Right lobe of liver (tissue), 6 donors: ENCODE data around the gene ZNF740. TPM values are rescaled to one million over a fixed set of nuclear protein-coding genes. Genes with fewer than 3 reads are reported as not detected.

Experiments
- ATAC-seq, 4 donors: fragments of 200-7000 bp; cut with Tn5 transposase; one replicate each; pipeline ENCODE4 v1.9.1; 2020; ENCODE audit warnings: mild to moderate bottlenecking in 4 of 4, moderate library complexity in 4 of 4
- DNase-seq, 3 donors: peaks; one replicate each; pipeline ENCODE4 v3.0.0-alpha.2; 2020
- H3K27ac ChIP-seq, 3 donors: fragments of 200-600 bp; one replicate each; pipeline ENCODE4 v1.8.0; 2022
- H3K27me3 ChIP-seq, 2 donors: fragments of 200-600 bp; one replicate each; pipeline ENCODE4 v1.8.0; 2022
- H3K36me3 ChIP-seq, 4 donors: fragments of 200-600 bp; sonication (generic) in 1 of 4; one replicate each; pipeline versions ENCODE4 v1.5.1 to v1.8.0; 2017 to 2022; ENCODE audit warnings: control low read depth in 1 of 4
- H3K4me1 ChIP-seq, 4 donors: fragments of 200-600 bp; sonication (generic) in 1 of 4; one replicate each; pipeline versions ENCODE4 v1.5.1 to v1.8.0; 2017 to 2022; ENCODE audit warnings: control low read depth in 1 of 4
- H3K4me3 ChIP-seq, 3 donors: fragments of 200-600 bp; one replicate each; pipeline ENCODE4 v1.8.0; 2022
- H3K9me3 ChIP-seq, 4 donors: fragments of 200-600 bp; sonication (generic) in 1 of 4; one replicate each; pipeline versions ENCODE4 v1.5.1 to v1.8.0; 2017 to 2022; ENCODE audit warnings: control low read depth in 1 of 4
- POLR2A ChIP-seq: fragments of 450-650 bp; IDR thresholded peaks from one replicate; pipeline ENCODE4 v1.6.1; 2017; ENCODE audit warnings: antibody characterized with exemption, mild to moderate bottlenecking
- WGBS: methylation state at CpG from one replicate; pipeline ENCODE4 v1.1.6; 2018; ENCODE audit warnings: low coverage, low lambda C conversion rate; ENCODE audit not compliant: insufficient coverage; ENCODE audit errors: missing lambda C conversion rate; 5-methylcytosine and 5-hydroxymethylcytosine counted together
- intact Hi-C, 2 donors: fragments of 100-400 bp; cut with DNase I; formaldehyde crosslinking; loops; one replicate each; pipeline versions ENCODE4 v1.11.2 to v1.14.1; 2022
- total RNA-seq, 6 experiments: library from RNA; depleted of rRNA in 2 of 6; stranded (reverse); fragments of >200 nt in 2 of 6; fragmentation: NEBNext Ultra II Directional in 3 of 6; extraction: Animal tissue kit (Norgen Biotek cat#: 25700) in 3 of 6; gene quantifications; one replicate each; pipeline versions ENCODE4 v1.1.0 to v1.2.4, GENCODE V29; 2016 to 2023
- TF ChIP-seq, protein P1 (sequence below), 4 donors: fragments of 200-600 bp in 3 of 4; fragments of 450-650 bp in 1 of 4; IDR thresholded peaks; one replicate each; pipeline versions ENCODE4 v1.5.1 to v1.8.0; 2016 to 2022; ENCODE audit warnings: antibody characterized with exemption in 4 of 4, mild to moderate bottlenecking in 2 of 4
- donor health status: DM: no; HTN: yes; CAD: no.
- donor health status: DM: no; HTN: no; CAD: no.
- donor health status: DM: no; HTN: no; CAD: no.
- donor health status: DM: no; HTN: yes; CAD: no.
- donor health status: DM: no; HTN: yes; CAD: no.

The ZNF740 gene
- total RNA-seq, 6 experiments from 2014 or later: 5.5 to 24.4 (median 19.2) TPM

DNA sequence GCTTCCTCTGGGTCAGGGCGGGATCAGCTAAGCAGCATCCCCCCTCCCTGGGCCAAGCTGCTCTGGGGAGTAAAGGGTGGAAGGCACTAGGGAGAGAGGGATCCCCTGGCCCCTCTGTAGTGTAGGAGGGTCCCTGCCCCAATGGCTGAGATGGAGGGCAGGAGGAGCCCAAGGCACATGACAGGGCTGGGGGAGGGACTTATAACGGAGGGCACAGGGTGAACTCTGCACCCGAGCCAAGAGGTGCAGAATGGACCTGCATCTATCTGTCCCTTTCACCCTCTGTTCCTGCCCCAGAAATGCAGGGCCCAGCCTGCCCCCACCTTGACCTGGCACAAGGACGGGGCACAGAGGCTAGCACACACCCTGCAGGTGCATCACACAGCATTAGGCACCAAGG lies 30.3 kb downstream of the ZNF740 start:
- Histone ChIP-seq H3K9me3 (no peaks in the 10 kb centered on the region), H3K4me1 (peaks cover 0 to 2% (median 0%) of the 10 kb centered on the region in 4 donors), H3K36me3 (no peaks in the 10 kb centered on the region), H3K27me3 (no peaks in the 10 kb centered on the region), H3K27ac (no peak overlapping the region), H3K4me3 (no peak overlapping the region)
- ATAC-seq (no peak), DNase-seq (no peak)
- TF ChIP-seq POLR2A: no peak
- TF ChIP-seq, protein P1, sequence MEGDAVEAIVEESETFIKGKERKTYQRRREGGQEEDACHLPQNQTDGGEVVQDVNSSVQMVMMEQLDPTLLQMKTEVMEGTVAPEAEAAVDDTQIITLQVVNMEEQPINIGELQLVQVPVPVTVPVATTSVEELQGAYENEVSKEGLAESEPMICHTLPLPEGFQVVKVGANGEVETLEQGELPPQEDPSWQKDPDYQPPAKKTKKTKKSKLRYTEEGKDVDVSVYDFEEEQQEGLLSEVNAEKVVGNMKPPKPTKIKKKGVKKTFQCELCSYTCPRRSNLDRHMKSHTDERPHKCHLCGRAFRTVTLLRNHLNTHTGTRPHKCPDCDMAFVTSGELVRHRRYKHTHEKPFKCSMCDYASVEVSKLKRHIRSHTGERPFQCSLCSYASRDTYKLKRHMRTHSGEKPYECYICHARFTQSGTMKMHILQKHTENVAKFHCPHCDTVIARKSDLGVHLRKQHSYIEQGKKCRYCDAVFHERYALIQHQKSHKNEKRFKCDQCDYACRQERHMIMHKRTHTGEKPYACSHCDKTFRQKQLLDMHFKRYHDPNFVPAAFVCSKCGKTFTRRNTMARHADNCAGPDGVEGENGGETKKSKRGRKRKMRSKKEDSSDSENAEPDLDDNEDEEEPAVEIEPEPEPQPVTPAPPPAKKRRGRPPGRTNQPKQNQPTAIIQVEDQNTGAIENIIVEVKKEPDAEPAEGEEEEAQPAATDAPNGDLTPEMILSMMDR (IDR thresholded peaks at IDR 0.05): no peak
- intact Hi-C loops: loop anchor here (5.0 kb wide), 1 partner anchor 76 kb away; no protein-coding TSS in a partner anchor
- WGBS: no CpG with 5 or more reads among the region's 4 CpGs

DNA sequence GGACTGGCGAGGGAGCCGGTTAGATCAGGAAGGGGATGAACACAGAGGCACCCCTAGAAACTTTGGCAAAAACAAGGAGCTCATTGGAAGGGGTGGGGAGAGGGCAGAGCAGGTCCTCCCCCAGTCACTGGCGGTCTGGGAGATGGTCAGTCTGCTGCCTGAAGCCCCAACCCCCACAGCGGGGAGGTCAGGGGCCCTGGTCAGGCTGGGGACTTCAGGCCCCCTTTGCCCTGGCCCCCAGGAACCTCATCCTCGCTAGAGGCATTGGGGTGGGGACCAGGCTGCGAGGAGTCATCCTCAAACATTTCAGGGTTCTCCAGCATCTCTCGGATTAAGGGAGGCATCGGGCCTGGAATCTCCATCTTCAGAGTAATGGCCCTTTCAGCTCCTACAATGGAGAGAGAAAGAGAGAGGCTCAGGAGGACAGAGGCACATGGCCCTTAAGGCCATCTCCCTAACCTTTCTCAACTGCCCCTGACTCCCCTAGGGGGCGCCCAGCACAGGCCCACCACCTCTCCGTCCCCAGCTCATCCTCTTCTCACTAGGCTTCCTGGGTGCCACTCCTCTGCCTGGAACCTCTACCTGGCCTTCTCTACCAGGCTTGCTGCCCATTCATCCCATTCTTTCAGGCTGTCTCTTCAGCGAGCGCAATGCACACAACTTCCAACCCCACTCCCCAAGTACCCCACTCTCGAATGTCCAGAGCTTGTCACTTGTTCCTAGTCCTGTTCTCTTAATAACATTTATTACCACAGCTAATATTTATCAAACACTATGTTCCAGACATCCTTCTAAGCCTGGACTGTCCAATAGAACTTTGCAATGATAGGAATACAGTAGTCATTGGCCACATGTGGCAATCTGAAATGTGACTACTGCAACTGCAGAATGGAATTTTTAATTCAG lies 31.2 kb downstream of the ZNF740 start:
- DNase-seq: no peak
- Histone ChIP-seq H3K27me3 (no peaks in the 10 kb centered on the region), H3K9me3 (no peaks in the 10 kb centered on the region), H3K4me1 (peaks cover 0 to 2% (median 0%) of the 10 kb centered on the region in 4 donors), H3K4me3 (no peak overlapping the region), H3K36me3 (no peaks in the 10 kb centered on the region), H3K27ac (no peak overlapping the region)
- intact Hi-C loops: loop anchor here (5.0 kb wide), 1 partner anchor 76 kb away; no protein-coding TSS in a partner anchor
- peak in 1 of 4 donors; percentile 19 for ATAC-seq
- TF ChIP-seq, protein P1 (IDR thresholded peaks at IDR 0.05): peak in 3 of 4 donors; percentile 20 to 21 (median 21)
- TF ChIP-seq POLR2A: no peak
- WGBS: 82% methylated on average over 3 of the region's 13 CpGs

DNA sequence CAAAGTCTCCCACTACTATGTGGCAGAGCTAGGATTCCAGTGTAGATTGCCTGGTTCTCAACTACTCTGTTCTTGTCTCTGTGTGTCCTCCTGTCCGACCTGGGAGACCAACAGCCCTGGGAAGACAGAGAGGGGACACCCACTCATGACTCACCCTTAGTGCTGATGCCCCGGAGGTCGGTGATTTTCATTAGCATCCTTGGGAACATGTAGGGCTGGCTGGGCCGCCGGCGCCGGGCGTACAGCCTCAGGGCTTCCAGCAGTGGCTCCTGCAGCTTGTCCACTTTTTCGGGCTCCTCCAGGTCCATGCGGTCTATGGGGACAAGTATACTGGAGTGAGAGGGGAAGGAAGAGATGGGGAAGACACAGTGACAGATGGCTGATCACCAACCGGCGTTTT lies 32.4 kb downstream of the ZNF740 start:
- no peaks in the 10 kb centered on the region for H3K36me3 ChIP-seq
- H3K27ac ChIP-seq: no peak overlapping the region
- TF ChIP-seq POLR2A: no peak
- TF ChIP-seq, protein P1 (IDR thresholded peaks at IDR 0.05): no peak
- no peaks in the 10 kb centered on the region for H3K9me3 ChIP-seq
- 30% methylated on average over 9 of the region's 12 CpGs for WGBS
- no peaks in the 10 kb centered on the region for H3K27me3 ChIP-seq
- intact Hi-C loops: loop anchor here (5.0 kb wide), 1 partner anchor 74 kb away; no protein-coding TSS in a partner anchor
- no peak overlapping the region for H3K4me3 ChIP-seq
- H3K4me1 ChIP-seq: peaks cover 0 to 5% (median under 1%) of the 10 kb centered on the region in 4 donors
- no peak for DNase-seq
- no peak for ATAC-seq

DNA sequence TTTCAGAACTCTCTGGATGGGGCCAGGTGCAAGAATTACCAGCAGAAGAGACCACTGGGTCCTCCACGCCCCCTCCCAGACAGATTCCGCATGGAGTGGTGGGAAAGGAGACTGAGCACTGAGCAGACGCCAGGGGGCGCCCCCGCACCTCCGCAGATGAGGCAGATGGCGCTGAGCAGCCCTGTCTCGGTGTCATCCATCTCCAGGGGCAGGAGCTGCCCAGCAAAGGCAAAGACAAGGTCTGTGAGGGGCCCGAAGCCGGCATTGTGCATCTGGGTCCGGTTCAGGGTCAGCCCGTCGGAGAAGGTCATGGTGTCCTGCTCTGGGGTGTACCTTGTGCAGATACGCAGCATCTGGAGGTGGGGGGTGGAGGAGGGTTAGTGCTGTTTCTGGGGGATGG lies 32.8 kb downstream of the ZNF740 start:
- H3K27ac ChIP-seq: no peak overlapping the region
- DNase-seq (peak; percentile 85 to 90 (median 87)), ATAC-seq (peak; percentile 87 to 88 (median 87))
- TF ChIP-seq POLR2A: no peak
- TF ChIP-seq, protein P1 (IDR thresholded peaks at IDR 0.05): peak; percentile 89 to 95 (median 90)
- WGBS: 12% methylated on average over 6 of the region's 14 CpGs
- no peak overlapping the region for H3K4me3 ChIP-seq
- H3K36me3 ChIP-seq: no peaks in the 10 kb centered on the region
- intact Hi-C loops: loop anchor here (5.0 kb wide), 1 partner anchor 74 kb away; no protein-coding TSS in a partner anchor
- peaks cover 0 to 5% (median under 1%) of the 10 kb centered on the region in 4 donors for H3K4me1 ChIP-seq
- no peaks in the 10 kb centered on the region for H3K27me3 ChIP-seq
- no peaks in the 10 kb centered on the region for H3K9me3 ChIP-seq
